Heart right ventricle (tissue), 16 donors: Measurements from ENCODE around the gene FOSL1. TPM values are rescaled to one million over a fixed set of nuclear protein-coding genes. Genes with fewer than 3 reads are reported as not detected.

Experiments used
- ATAC-seq, 8 donors: fragments of 200-7000 bp; cut with Tn5 transposase; one replicate each; pipeline ENCODE4 v1.9.1; 2020; ENCODE audit warnings: mild to moderate bottlenecking in 8 of 8, moderate library complexity in 8 of 8, moderate number of reproducible peaks in 1 of 8
- DNase-seq, 2 donors: peaks; one replicate each; pipeline ENCODE4 v3.0.0-alpha.2; 2020
- H3K27ac ChIP-seq, 10 donors: fragments of 200-600 bp; sonication (generic) in 2 of 10; one replicate each; pipeline versions ENCODE4 v1.5.0 to v1.8.0; 2020 to 2022; ENCODE audit warnings: mild to moderate bottlenecking in 3 of 10
- H3K27me3 ChIP-seq, 7 donors: fragments of 200-600 bp; one replicate each; pipeline ENCODE4 v1.8.0; 2021 to 2022; ENCODE audit warnings: mild to moderate bottlenecking in 2 of 7
- H3K36me3 ChIP-seq, 9 donors: fragments of 200-600 bp; sonication (generic) in 1 of 9; one replicate each; pipeline versions ENCODE4 v1.5.0 to v1.8.0; 2020 to 2022; ENCODE audit warnings: mild to moderate bottlenecking in 2 of 9
- H3K4me1 ChIP-seq, 9 donors: fragments of 200-600 bp; sonication (generic) in 1 of 9; one replicate each; pipeline versions ENCODE4 v1.5.0 to v1.8.0; 2020 to 2022; ENCODE audit warnings: mild to moderate bottlenecking in 4 of 9
- H3K4me3 ChIP-seq, 10 donors: fragments of 200-600 bp; sonication (generic) in 2 of 10; one replicate each; pipeline versions ENCODE4 v1.5.0 to v1.8.0; 2020 to 2022; ENCODE audit warnings: mild to moderate bottlenecking in 7 of 10, moderate library complexity in 2 of 10
- H3K9me3 ChIP-seq, 11 donors: fragments of 200-600 bp in 10 of 11; sonication (generic) in 2 of 11; one replicate each; pipeline versions ENCODE4 v1.5.0 to v1.8.0; 2013 to 2022; ENCODE audit warnings: mild to moderate bottlenecking in 2 of 11, control low read depth in 1 of 11, moderate library complexity in 1 of 11
- CTCF ChIP-seq, 9 donors: fragments of 200-600 bp; sonication (generic) in 2 of 9; IDR thresholded peaks; one replicate each; pipeline versions ENCODE4 v1.5.0 to v1.8.0; 2021 to 2022; ENCODE audit warnings: antibody characterized with exemption in 9 of 9, mild to moderate bottlenecking in 5 of 9, moderate library complexity in 1 of 9
- WGBS, 2 donors: extraction: QIAGEN DNeasy Blood & Tissue Kit; methylation state at CpG; one replicate each; pipeline ENCODE4 v1.1.7; 2013; ENCODE audit warnings: inconsistent platforms in 1 of 2; 5-methylcytosine and 5-hydroxymethylcytosine counted together
- intact Hi-C, 10 donors: fragments of 100-400 bp; cut with DNase I; formaldehyde crosslinking; loops; one replicate each; pipeline versions ENCODE4 v1.11.1 to v1.14.2; 2022
- polyA plus RNA-seq, 2 donors: library from polyadenylated mRNA; stranded (reverse); fragments of 200-250 nt; gene quantifications; one replicate each; pipeline ENCODE4 v1.2.3, GENCODE V29; 2013
- total RNA-seq, 10 donors: library from RNA; stranded (reverse); fragmentation: NEBNext Ultra II Directional in 3 of 10; extraction: Animal tissue kit (Norgen Biotek cat#: 25700) in 3 of 10; gene quantifications; one replicate each; pipeline versions ENCODE4 v1.2.1 to v1.2.4, GENCODE V29; 2021 to 2023
- donor health status: Arrhythmogenic right ventricular cardiomyopathy.
- donor health status: ischemic (EF 13 %, LVEDD 7.1; RV severe dilation, severe dysfunction).
- donor health status: healthy with polysubstance abuse.
- donor health status: DM: no; HTN: yes; CAD: no.
- donor health status: DM: no; HTN: no; CAD: no.
- donor health status: ischemic (EF 25% LVEDD 6.9; RV normal size, moderate dysfunction).
- donor health status: ischemic (EF 25% LVEDD 5.7; RV mildly dilated, moderate dysfunction).
- donor health status: healthy.
- donor health status: DM: yes; HTN: yes; CAD: no.
- donor health status: Ischemic cardiomyopathy.
- donor health status: ischemic (EF 35%, LVEDD 5.7; RV mildly dilated, moderate dysfunction).
- donor health status: nonischemic (EF 11% LVEDD 7.7; RV severe dilation, severe dysfunction).
- donor health status: DM: yes; HTN: yes; CAD: no.
- donor health status: PGD.
- donor health status: ischemic (EF 29% LVEDD 5.4; RV normal size, mild dysfunction).
- donor health status: nonischemic (EF 23%, LVEDD 6.1; RV moderate dilation, normal function).

The FOSL1 gene
- total and polyA plus RNA-seq, 12 donors = 0.31 to 32.8 (median 2.8) TPM; not detected in 2

- intact Hi-C loops = no loop called here
- H3K36me3 ChIP-seq = peaks cover 9 to 64% (median 35%) of the 10 kb centered on the region in 9 donors
- H3K27ac ChIP-seq = no peak overlapping the region
- peaks cover 10 to 43% (median 31%) of the 10 kb centered on the region in 9 donors for H3K4me1 ChIP-seq
- peaks cover 0 to 10% (median 3%) of the 10 kb centered on the region in 11 donors for H3K9me3 ChIP-seq
- no peak for TF ChIP-seq CTCF (IDR thresholded peaks at IDR 0.05)
- DNase-seq = no peak
- no peak for ATAC-seq
- WGBS, 2 donors = 74 to 83% methylated on average over 15 of the region's 15 CpGs
- H3K27me3 ChIP-seq = no peaks in the 10 kb centered on the region
- H3K4me3 ChIP-seq = peak overlapping the region in 1 of 10 donors; percentile 77
These were observed 45.0 kb downstream of the FOSL1 start for GRCh38 chr11:65854852-65855837.

GRCh38 chr11:65854161-65854592, 46.0 kb downstream of the FOSL1 start:
- Histone ChIP-seq H3K4me1 (peaks cover 10 to 39% (median 25%) of the 10 kb centered on the region in 9 donors), H3K36me3 (peaks cover 9 to 65% (median 35%) of the 10 kb centered on the region in 9 donors), H3K27me3 (no peaks in the 10 kb centered on the region), H3K27ac (no peak overlapping the region), H3K9me3 (peaks cover 0 to 10% (median 3%) of the 10 kb centered on the region in 11 donors), H3K4me3 (no peak overlapping the region)
- DNase-seq (no peak), ATAC-seq (no peak)
- intact Hi-C loops = no loop called here
- TF ChIP-seq CTCF (IDR thresholded peaks at IDR 0.05) = no peak
- 95% methylated on average over 4 of the region's 4 CpGs for WGBS, 2 donors

- Histone ChIP-seq H3K9me3 (peaks cover 0 to 10% (median 3%) of the 10 kb centered on the region in 11 donors), H3K27me3 (no peaks in the 10 kb centered on the region), H3K4me3 (no peak overlapping the region), H3K27ac (no peak overlapping the region), H3K4me1 (peaks cover 7 to 33% (median 21%) of the 10 kb centered on the region in 9 donors), H3K36me3 (peaks cover 9 to 65% (median 35%) of the 10 kb centered on the region in 9 donors)
- intact Hi-C loops = no loop called here
- ATAC-seq = no peak
- TF ChIP-seq CTCF (IDR thresholded peaks at IDR 0.05) = no peak
- no peak for DNase-seq
- WGBS, 2 donors = 92 to 93% methylated on average over 6 of the region's 6 CpGs
These were observed 46.8 kb downstream of the FOSL1 start for GRCh38 chr11:65853246-65853979.
